AG10803 (cell line): ENCODE data around the gene KLF16.

Experiments
- DNase-seq: peaks from one replicate; pipeline ENCODE4 v3.0.0; 2010; ENCODE audit warnings: low read depth
- H3K4me3 ChIP-seq: 2 replicates; pipeline ENCODE4 v1.5.1; 2011; ENCODE audit warnings: mild to moderate bottlenecking, low read length, control low read depth
- TF ChIP-seq, protein P1 (sequence below): conservative IDR thresholded peaks from 2 replicates; pipeline ENCODE4 v1.5.1; 2011; ENCODE audit warnings: mild to moderate bottlenecking, low read length, control low read depth, inconsistent platforms

KLF16 gene

DNA sequence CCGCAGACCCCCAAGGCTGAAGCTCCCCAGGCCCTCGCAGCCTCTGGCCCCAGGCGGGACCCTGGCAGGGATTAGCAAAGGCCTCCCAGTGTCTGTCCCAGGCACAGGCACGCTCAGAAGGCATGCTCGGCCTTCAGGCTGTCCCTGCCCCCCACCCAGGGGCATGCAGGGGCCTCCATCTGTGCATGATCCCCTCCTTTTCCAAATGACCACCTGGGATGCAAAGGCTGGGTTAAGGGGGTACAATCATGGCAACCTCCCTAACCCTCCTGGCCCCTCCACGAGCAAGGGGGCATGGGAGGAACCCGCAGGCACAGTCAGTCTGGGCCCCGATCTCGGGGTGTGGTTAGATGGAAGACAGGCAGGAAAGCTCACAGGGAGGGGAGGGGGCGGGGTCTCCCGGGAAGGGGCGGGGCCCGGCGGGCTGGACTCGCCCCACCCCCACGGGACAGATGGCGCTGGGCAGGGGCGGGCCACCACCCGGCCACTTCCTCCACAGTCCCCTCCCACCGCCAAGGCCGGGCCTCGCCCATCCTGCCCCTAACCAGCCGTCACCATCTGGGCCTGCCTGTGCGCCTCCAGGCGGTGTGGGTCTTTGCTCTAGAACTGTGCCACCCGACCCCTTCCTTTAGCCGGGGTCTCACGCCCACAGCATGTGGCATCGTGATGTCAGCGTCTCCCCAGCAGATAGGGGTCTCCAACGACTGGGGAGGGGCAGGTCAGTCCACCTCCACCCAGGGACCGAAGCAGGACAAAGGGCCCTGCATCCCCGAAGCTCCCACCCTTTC is 8.1 kb downstream of the KLF16 start:
- peak; percentile 92 for DNase-seq
- TF ChIP-seq, protein P1, sequence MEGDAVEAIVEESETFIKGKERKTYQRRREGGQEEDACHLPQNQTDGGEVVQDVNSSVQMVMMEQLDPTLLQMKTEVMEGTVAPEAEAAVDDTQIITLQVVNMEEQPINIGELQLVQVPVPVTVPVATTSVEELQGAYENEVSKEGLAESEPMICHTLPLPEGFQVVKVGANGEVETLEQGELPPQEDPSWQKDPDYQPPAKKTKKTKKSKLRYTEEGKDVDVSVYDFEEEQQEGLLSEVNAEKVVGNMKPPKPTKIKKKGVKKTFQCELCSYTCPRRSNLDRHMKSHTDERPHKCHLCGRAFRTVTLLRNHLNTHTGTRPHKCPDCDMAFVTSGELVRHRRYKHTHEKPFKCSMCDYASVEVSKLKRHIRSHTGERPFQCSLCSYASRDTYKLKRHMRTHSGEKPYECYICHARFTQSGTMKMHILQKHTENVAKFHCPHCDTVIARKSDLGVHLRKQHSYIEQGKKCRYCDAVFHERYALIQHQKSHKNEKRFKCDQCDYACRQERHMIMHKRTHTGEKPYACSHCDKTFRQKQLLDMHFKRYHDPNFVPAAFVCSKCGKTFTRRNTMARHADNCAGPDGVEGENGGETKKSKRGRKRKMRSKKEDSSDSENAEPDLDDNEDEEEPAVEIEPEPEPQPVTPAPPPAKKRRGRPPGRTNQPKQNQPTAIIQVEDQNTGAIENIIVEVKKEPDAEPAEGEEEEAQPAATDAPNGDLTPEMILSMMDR = no peak; the same call in 1 of the 2 replicates
- H3K4me3 ChIP-seq = peak overlapping the region; percentile 63

DNA sequence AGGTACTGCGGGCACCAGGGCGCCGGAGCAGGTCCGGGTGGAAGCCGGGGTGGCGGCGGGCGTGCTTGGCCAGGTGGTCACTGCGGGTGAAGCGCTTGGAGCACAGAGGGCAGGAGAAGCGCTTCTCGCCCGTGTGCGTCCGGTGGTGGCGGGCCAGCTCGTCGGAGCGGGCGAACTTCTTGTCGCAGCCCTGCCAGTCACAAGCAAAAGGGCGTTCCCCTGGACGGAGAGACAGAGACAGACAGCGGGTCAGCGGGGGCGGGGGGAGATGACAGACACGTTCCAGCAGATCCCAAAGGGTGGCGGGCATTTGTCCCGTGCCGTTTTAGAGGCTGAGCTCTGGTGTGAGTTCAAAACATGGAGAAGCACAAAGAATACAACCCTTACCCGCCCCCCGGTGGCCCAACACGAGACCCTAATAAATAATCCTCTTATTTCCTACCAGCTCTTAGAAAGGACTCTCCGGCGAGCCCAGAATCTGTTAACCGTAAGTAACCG is 8.8 kb downstream of the KLF16 start:
- peak overlapping the region; percentile 46 for H3K4me3 ChIP-seq
- DNase-seq = peak; percentile 24
- TF ChIP-seq, protein P1 = no peak

DNA sequence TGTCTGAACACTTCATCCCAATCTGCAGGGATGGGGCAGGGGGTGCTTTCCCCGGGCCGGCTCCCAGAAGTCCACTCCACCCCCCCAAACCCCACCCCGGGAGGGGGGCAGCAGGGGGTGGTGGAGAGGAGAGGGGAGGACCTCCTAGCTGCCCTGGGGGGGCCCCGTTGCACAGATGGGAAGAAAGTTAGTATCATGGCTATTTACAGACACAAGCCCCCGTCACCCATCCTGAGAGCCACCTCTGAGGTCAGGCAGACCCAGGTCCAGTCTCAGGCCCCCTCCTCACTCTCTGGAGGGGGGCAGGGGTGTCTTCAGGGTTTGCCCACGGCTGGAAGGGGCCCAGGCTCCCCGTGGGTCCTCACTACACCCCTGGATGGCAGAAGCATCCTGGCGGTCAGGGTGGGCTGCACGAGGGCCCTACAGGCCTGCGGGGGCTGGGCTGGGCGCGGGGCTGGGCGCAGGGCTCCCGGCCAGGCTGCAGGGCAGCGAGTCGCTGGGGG is 9.3 kb downstream of the KLF16 start:
- TF ChIP-seq, protein P1 = no peak
- no peak overlapping the region for H3K4me3 ChIP-seq
- DNase-seq = no peak

DNA sequence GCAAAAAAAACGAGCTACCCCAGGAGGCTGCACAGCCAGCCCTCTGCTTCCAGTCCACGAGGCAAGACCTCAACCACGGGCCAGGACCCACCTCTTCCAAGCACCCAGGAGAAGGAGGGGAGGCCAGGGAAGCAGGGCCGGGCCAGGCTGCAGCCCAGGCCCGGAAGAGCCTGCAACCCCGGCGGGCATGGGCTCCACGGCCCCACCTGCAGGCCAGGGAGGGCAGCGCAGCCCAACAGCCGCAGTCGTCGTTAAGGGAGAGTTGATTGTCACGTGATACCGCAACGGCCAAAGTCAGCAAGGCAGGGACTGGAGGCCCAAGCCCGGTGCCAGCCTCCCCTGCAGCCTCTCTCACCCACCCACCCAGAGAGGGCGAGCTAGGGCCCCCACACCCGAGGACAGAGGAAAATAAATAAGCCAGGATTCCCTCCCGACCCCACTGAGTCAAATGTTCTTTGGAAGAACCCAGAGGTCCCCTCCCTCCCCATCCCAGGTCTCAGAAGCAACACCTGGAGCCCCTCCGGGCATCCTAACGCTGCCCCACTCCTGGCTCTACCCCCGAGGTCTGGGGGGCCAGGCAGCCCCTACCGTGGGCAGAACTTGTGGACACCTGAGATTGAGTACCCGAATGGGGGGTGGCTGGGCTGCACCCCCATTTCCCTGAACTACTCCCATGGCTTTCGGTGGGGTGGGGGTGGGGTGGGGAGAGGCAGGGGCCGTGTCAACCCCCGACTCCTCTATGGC is 9.9 kb downstream of the KLF16 start:
- TF ChIP-seq, protein P1 = peak; percentile 76
- peak; percentile 83 for DNase-seq
- no peak overlapping the region for H3K4me3 ChIP-seq

DNA sequence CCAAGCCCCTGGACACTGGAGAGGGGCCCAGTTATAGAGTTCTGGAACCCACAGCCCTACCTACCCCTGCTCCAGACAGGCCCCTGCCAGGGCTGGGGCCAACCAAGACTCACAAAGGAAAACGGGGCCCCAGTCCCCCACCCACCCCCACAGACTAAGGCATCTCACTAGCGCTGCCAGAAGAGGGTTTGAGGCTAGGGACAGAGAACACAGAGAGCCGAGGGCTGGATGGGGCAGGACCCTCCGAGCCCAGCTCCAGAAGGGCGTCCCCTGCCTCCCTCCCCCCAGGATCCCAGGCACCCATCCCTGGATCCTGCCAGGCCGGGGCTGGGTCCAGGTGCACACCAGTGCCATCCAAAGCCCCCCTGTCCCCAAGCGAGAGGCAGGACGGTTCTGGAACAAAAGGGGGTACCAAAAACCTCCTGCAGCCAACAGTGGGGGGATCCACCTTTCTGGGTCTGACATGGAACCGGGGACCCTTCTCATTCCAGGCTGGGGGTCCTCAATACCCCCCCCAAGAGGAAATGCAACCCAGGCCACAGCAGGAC is 10.7 kb downstream of the KLF16 start:
- H3K4me3 ChIP-seq = no peak overlapping the region
- TF ChIP-seq, protein P1 = no peak
- no peak for DNase-seq

DNA sequence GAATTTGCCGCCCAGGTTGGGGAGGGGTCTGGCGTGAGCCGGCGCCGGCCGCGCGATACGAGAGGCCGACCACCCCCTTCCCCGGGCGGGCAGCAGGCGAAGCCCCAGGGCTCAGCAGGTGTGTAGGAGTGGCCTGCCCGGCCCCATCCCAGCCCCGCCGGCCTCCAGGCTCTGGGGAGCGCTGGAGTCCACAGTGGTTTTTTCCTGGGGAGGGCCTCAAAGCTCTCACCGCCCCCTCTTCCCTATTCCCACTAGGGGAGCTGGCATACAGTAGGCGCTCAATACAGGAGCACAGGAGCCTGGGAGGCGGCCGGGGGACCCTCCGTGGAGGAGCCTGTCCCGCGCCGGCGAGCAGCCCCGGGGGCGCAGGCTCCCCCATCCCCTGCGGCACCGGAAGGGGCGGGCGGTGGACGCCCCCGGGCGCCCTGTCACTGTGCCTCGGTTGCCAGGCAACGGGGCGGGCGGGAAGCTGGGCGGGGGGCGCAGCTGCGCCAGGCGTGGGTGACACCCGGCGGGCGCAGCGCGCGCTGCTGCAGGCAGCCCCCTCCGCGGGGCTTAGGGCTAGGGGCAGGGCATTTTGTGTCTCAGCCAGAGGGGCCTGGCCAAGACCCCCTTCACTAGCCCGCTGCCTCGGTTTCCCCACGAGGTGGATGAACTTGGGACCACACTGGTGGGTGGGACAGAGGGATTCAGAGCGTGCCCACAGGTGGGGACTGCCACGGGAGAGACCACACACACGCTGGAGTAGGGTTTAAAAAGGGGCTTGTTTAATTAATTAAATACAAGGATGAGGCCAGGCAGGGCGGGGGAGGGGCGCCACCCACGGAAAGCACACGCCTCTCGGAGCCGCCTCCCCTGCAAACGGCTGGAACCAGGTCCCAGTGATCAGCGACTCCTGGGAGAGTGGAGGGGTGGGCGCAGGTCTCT is 11.5 kb downstream of the KLF16 start:
- H3K4me3 ChIP-seq = no peak overlapping the region
- TF ChIP-seq, protein P1 = no peak

More for the DNA sequence above, 11.5 kb downstream of the KLF16 start:
- no peak for DNase-seq
